Neutrophil (primary cell): ENCODE measurements around the gene PMEPA1.

Experiments used
- H3K27ac ChIP-seq: fragments of 200-600 bp; sonication (generic); 2 replicates; pipeline ENCODE4 v1.5.1; 2016; ENCODE audit warnings: mild to moderate bottlenecking, moderate library complexity
- H3K27me3 ChIP-seq: fragments of 200-600 bp; sonication (generic); 2 replicates; pipeline ENCODE4 v1.6.0; 2016; ENCODE audit warnings: mild to moderate bottlenecking
- H3K36me3 ChIP-seq: fragments of 200-600 bp; sonication (generic); 2 replicates; pipeline ENCODE4 v1.5.1; 2017
- H3K4me1 ChIP-seq, 2 experiments: fragments of 200-600 bp in 1 of 2; sonication (generic) in 1 of 2; 1 replicate in 1 of 2; 2 replicates in 1 of 2; pipeline versions ENCODE4 v1.5.1 to v1.6.1; 2013 to 2016; ENCODE audit warnings: low read depth in 1 of 2, low read length in 1 of 2, mild to moderate bottlenecking in 1 of 2, moderate library complexity in 1 of 2; ENCODE audit not compliant: control insufficient read depth in 1 of 2, insufficient read depth in 1 of 2
- H3K4me3 ChIP-seq, 2 experiments: fragments of 200-600 bp in 1 of 2; sonication (generic) in 1 of 2; 1 replicate in 1 of 2; 2 replicates in 1 of 2; pipeline ENCODE4 v1.5.1; 2013 to 2016; ENCODE audit warnings: low read depth in 1 of 2, low read length in 1 of 2, mild to moderate bottlenecking in 1 of 2, moderate library complexity in 1 of 2
- H3K9me3 ChIP-seq: fragments of 200-600 bp; sonication (generic); 2 replicates; pipeline ENCODE4 v1.5.1; 2016
- TF ChIP-seq, protein P1 (sequence below): fragments of 200-600 bp; sonication (generic); IDR thresholded peaks from 2 replicates; pipeline ENCODE4 v1.5.1; 2016; ENCODE audit warnings: antibody characterized with exemption

PMEPA1 gene

DNA sequence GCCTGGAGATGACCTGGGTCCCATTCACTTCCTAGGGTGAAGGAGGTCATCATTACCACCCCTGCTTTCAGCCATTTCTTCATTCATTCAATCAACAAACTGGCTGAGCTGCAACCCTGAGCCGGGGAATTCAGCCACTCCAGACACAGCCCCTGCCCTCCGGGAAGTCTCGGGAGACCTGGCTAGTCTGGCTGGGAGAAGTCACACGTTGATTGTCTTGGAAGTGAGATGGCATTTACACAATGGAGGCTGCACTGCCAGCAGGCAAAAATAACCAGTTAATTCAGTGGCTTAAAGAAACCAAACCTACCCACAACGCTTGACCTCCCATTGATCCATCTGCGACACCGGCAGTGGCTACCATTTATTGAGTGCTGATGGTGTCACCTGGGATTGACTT lies 2.0 kb upstream of the PMEPA1 start:
- H3K4me1 ChIP-seq, result peaks cover 17 to 22% of the 10 kb centered on the region in 2 experiments
- no peaks in the 10 kb centered on the region for H3K9me3 ChIP-seq
- TF ChIP-seq, protein P1, sequence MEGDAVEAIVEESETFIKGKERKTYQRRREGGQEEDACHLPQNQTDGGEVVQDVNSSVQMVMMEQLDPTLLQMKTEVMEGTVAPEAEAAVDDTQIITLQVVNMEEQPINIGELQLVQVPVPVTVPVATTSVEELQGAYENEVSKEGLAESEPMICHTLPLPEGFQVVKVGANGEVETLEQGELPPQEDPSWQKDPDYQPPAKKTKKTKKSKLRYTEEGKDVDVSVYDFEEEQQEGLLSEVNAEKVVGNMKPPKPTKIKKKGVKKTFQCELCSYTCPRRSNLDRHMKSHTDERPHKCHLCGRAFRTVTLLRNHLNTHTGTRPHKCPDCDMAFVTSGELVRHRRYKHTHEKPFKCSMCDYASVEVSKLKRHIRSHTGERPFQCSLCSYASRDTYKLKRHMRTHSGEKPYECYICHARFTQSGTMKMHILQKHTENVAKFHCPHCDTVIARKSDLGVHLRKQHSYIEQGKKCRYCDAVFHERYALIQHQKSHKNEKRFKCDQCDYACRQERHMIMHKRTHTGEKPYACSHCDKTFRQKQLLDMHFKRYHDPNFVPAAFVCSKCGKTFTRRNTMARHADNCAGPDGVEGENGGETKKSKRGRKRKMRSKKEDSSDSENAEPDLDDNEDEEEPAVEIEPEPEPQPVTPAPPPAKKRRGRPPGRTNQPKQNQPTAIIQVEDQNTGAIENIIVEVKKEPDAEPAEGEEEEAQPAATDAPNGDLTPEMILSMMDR, result no peak

DNA sequence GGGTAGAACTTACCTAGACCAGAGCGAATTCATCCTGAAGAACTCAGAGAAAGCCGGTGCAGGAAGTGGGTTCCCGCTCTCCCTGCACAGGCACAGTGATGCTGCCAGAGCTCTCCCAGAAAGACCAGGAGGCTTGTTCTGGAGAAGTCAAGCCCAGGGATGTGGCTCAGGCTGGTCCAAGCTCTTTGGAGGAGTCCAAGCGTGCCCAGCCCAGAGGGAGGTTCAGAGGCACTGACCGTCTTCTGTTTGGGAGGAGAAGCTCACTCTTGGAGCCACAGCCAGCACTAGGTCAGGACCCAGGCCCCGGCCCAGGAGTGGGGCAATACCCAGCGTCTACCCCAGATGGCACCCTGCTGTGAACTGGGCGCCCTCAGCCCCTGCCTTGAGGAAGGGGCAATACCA lies 1.5 kb upstream of the PMEPA1 start:
- H3K4me1 ChIP-seq, result peaks cover 17 to 22% of the 10 kb centered on the region in 2 experiments
- H3K36me3 ChIP-seq, result no peaks in the 10 kb centered on the region
- TF ChIP-seq, protein P1, result no peak
- H3K27me3 ChIP-seq, result peaks cover 77% of the 10 kb centered on the region
- H3K9me3 ChIP-seq, result no peaks in the 10 kb centered on the region
- H3K4me3 ChIP-seq, result no peak overlapping the region
- H3K27ac ChIP-seq, result no peak overlapping the region

More for the DNA sequence above, 2.0 kb upstream of the PMEPA1 start:
- Histone ChIP-seq H3K4me3 (no peak overlapping the region), H3K27me3 (peaks cover 77% of the 10 kb centered on the region), H3K36me3 (no peaks in the 10 kb centered on the region), H3K27ac (no peak overlapping the region)

DNA sequence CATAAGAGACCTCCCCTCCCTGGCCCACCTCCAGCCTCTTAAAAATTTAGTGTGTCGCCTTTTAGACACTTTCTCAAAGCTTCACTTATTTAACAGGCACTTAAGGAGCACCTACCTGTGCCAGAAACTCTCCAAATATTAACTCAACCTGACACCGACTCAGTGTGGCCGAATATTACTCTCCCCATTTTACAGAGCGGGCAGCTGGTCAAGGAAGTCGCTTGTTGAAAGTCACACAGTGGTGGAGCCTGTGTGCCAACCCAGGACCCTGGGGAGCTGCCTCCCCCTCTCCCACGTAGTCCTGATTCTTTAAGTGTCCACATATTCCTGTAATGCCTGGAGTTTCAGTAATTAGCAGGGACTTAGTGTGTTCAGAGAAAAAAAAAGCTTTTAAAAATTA lies 1.0 kb upstream of the PMEPA1 start:
- Histone ChIP-seq H3K9me3 (no peaks in the 10 kb centered on the region), H3K27ac (no peak overlapping the region), H3K4me1 (peaks cover 17 to 22% of the 10 kb centered on the region in 2 experiments), H3K27me3 (peaks cover 77% of the 10 kb centered on the region), H3K36me3 (no peaks in the 10 kb centered on the region), H3K4me3 (no peak overlapping the region)
- TF ChIP-seq, protein P1, result no peak

DNA sequence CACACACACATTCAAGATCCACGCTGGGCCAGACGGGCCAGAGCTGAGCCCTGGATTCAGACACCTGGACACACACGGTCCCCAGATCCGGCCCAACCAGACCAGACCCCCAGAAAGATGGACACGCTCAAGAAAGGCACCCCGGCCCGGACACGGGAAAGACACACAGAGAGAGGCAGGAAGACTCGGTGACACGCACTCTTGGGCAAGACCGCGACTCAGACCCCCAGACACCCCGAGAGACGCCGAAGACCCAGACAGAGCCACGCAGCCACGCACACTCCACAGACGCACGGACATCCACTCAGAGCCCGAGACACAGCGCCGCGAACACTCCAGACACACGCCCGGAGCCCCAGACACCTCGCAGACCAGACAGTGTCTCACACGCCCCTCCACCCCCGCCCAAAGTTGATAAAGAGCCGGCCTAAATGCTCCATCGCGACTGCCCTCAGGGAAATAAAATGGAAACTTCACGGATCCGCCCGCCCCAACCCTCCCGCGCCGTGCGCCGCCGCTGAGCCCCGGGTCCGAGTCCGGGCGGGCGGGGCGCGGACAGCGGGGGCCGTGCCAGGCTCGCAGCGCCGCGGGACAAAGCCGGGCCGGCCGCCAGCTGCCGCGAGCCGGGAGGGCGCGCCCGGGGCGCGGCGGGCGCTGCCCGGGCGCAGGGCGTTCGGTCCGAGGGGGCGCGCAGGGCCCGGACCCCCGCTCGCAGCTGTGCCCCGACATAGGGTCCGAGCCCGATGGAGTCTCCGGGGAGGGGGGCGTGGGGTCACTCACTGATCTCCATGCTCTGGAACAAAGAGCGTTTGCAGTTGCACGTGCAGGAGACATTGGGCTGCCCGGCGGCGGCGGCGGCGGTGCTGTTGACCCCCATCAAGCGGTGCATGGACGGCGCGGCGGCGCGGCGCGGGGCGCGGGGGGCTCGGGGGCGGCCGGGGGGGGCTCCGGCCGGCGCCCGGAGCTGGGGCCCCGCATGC lies 831 bp downstream of the PMEPA1 start:
- Histone ChIP-seq H3K27ac (no peak overlapping the region), H3K4me3 (no peak overlapping the region)

DNA sequence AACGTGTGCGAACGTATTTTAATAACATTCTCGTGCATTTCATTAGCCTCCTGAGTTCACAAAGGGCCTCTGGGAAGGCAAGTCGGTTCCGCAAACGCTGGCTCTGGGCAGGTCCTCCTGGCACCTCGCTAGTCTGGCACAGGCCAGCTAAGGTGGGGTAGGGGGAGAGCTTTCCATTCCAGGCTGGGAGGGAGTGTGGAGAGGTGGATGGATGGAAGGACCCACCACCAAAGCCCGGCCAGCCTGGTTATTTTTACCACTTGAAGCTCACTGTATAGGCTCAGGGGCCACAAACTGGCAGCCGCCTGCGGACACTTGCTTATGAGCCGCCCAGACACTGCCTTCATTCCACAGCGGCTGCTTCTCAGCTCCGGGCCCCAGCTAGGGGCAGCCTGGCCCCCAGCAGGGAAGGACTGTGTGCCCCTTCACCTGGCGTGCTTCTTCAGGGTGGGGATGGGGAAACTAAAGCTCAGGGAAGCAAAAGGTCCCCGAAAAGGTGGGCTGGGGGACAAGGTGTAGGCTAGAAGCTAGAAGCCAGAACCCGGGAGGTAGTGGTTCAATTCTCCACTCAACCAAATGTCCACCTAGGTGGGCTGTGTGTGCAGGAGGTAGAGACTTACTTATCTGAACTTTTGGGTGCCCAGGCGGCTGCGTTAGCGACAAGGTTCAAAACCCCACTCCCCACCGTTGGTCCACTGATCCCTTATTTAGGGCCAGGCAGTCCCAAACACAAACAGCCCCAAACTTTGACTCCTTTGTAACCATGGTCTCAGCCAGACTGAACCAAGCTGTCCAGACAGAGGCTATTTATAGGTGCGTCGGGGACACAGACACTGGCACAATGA lies 1.7 kb downstream of the PMEPA1 start:
- H3K9me3 ChIP-seq, result no peaks in the 10 kb centered on the region
- peaks cover 8 to 11% of the 10 kb centered on the region in 2 experiments for H3K4me1 ChIP-seq
- H3K27ac ChIP-seq, result no peak overlapping the region
- H3K36me3 ChIP-seq, result no peaks in the 10 kb centered on the region
- TF ChIP-seq, protein P1, result no peak
- H3K4me3 ChIP-seq, result no peak overlapping the region
- H3K27me3 ChIP-seq, result peaks cover 84% of the 10 kb centered on the region

More for the DNA sequence above, 831 bp downstream of the PMEPA1 start:
- TF ChIP-seq, protein P1, result no peak
- Histone ChIP-seq H3K4me1 (peaks cover 17 to 20% of the 10 kb centered on the region in 2 experiments), H3K36me3 (no peaks in the 10 kb centered on the region), H3K9me3 (no peaks in the 10 kb centered on the region), H3K27me3 (peaks cover 85% of the 10 kb centered on the region)
